GM21737 (cell line): ENCODE data around the gene PALLD.

ENCODE experiments used
- ATAC-seq: cut with Tn5 transposase; IDR thresholded peaks from one replicate; pipeline ENCODE4 v1.9.1; 2021; ENCODE audit warnings: mild to moderate bottlenecking, moderate library complexity; ENCODE audit not compliant: unreplicated experiment

The PALLD gene

DNA sequence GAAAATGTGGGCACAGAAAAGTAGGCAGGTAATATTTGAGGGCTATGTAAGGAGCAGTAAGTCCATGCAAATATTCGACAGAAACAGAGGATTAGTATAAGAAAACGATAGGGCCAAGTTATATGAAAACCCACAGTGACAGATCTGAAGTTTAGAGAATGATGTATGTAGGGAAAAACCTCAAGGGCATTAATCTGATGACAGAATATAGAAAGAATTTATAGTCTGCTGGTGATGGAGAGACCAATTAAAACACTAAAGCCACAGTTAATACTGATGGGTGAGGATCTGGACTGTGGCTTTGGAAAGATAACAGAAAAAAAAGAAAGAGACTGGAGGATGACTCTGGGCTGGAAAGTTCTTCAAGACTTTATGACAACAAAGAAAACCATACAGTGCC is 169.7 kb downstream of the PALLD start:
- no peak for ATAC-seq

DNA sequence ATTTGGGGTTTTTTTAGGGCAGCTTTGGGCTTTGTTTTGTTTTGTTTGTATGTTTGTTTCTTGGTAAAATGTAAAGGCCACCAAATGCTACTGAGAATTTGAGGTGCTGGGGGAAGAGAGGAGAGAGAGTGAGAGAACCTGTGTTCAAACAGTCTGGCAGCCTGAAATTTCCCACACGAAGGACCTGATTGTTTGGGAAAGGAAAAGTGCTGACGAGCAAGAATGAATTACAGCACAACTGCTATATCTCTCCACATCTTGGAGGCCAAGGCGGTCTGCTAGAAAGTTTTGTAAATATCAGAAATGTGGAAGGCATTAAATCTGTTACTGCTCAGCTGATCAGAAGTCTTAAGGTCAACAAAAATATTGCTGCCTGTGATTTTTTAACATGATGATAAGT is 170.5 kb downstream of the PALLD start:
- no peak for ATAC-seq

DNA sequence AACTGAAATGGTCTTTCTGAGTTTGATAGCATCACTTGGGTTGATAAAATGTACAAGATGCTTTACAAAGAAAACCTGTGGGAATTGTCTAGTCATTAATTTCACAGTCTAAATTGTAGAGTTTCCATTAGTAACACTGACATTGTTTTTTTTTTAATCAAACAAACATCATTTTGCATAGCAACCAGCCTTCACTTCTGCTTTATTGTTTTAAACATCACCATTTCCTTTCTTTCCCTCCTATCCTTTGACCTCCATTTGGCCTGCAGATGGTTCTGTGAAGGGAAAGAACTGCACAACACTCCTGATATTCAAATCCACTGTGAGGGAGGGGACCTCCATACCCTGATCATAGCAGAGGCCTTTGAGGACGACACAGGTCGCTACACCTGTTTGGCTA is 171.1 kb downstream of the PALLD start:
- ATAC-seq: no peak

DNA sequence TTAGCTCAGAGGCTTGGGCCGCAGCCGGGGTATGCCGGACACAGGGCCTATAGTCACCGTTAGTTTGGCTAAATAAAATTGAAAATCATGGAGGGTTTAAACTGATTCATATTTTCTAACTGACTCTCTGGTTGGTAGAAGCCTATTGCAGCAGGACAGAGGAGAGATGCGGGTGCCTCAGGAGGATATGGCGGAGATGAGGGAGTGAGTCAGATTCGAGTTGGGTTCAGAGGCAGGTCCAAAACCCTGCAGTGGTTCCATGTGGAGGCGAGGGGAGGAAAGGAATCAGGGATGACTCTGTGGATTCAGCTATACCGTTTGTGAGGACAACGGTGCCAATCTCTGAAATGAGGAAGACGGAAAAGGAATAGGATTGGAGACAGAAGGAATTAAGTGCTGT is 176.6 kb downstream of the PALLD start:
- ATAC-seq: no peak

DNA sequence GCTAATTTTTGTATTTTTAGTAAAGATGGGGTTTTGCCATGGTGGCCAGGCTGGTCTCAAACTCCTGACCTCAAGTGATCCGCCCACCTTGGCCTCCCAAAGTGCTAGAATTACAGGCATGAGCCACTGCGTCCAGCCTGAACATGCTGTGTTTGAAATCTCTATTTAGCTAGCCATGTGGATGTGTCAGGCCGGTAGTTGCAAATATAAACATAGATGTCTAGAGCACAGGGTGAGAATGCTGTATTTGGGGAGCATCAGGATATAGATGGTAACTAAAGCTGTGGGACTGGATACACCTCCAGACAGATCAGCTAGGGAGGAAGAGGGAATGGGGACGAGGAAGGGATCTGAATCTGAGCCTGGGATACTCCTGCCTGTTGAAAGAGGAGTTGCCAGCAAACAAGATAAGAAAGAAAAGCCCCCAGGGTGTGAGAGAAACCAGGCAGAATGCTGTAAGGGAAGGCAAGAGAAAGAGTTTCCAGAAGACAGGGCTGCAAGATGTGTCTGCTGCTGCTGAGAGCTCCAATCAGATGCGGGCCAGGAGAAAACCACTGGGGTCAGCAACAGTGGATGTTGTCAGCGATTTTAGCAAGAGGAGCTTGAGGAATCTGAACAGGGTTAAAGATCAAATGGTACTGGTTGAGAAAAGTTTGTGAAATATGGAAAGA is 177.4 kb downstream of the PALLD start:
- ATAC-seq: no peak

DNA sequence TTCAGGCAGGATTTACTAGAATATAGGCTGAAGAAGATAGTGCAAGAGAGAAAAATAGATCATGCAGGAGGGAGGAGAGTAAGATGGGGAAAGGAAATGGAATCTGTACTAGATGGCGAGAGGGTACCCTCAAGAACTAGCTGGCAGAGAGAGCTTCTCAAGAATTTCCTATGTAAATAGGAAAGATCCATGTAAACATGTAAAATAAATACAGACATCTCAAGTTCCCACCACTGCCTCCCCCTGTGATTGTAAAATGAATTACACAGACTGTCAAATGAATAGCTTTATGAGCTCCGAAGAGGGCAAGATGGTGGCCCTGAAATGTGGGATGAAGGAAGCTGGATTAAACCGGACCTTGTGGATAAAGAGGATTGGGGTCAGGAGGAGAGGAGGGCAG is 178.0 kb downstream of the PALLD start:
- no peak for ATAC-seq

DNA sequence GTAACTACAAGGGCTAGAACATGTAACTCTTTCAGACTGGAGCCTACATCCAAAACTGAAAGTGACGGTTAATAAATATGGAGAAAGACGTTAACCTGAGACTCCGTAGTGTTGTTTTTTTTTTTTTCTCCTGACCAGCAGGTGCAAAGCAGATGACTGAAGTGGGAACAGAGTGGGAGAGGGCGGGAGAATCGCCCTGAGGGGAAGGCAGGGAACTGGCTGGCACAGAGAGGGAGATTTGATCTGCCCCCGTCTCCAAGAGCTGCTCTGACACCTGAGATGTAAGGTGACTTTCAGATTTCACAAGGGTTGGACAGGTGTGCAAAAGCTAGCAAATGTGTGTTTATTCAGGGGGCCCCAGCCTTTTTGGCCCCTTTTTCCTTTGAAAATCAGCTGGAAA is 180.2 kb downstream of the PALLD start:
- ATAC-seq: no peak

DNA sequence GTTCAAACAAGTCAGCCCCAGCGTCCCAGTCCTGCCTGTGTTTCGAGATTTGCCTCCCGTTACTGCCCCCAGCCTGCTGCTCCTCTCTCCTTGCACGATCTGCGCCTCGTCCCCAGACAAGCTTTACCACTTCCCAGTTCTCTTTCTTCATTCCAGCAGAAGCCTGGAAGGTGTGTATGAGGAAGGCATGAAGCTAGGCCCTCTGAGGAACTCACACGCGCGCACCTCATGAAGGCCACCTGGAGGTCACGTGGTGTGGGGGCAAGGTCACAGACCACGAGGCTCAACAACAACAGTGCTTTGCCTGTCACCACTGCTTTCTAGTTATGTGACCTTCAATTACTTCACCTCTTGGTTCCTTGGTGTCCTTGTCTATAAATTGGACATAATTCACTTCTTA is 181.0 kb downstream of the PALLD start:
- no peak for ATAC-seq

DNA sequence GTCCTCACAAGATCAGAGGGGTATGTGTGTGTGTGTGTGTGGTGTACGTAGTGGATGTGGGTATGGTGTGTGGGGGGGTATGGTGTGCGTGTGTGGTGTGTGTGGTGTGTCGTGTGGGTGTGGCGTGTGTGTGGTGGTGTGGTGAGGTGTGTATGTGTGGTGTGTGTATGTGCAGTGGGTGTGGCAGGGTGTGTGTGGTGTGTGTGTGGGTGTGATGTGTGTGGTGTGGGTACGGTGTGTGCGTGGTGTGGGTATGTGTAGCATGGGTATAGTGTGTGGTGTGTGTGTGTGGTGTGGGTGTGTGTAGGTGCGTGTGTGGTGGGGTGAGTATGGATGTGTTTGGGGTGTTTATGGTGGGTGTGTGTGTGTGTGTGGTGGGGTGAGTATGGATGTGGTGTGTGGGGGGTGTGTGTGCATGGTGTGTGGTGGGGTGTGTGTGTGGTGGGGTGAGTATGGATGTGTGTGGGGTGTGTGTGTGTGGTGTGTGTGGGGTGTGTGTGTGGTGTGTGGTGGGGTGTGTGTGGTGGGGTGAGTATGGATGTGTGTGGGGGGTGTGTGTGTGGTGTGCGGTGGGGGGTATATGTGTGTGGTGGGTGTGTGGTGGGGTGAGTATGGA is 182.0 kb downstream of the PALLD start:
- ATAC-seq: no peak

DNA sequence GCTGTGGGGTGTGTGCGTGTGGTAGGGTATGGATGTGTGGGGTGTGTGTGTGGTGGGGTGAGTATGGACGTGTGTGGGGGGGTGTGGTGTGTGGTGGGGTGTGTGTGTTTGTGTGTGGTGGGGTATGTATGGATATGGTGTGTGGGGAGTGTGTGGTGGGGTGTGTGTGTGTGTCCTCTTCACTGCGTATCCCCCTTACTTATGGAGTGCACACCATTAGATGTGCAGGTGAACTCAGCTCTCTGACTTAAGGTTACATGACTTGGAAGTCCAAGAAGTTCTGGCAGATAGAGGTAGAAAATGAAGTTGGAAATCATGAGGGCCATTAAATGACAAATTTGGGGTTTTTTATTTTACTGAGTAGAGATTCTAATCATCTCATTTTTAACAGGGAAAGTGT is 182.5 kb downstream of the PALLD start:
- ATAC-seq: no peak

DNA sequence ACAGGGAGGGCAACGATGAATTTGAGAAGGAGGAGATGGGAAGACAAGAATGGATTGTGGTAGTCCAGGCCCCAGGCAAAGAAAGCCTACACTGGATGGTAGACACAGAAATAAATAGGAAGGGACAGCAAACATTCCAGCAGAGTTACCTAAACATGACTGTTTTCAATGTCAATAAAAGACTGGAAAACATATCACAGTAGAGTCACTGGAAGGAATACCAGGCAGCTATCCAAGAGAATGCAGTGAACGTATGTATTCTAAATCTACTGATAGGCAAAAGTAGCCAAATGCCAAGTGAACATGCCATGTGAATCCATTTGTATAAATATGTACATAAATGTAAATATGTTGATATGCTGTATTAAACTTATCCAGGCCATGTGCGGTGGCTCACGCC is 183.0 kb downstream of the PALLD start:
- no peak for ATAC-seq

DNA sequence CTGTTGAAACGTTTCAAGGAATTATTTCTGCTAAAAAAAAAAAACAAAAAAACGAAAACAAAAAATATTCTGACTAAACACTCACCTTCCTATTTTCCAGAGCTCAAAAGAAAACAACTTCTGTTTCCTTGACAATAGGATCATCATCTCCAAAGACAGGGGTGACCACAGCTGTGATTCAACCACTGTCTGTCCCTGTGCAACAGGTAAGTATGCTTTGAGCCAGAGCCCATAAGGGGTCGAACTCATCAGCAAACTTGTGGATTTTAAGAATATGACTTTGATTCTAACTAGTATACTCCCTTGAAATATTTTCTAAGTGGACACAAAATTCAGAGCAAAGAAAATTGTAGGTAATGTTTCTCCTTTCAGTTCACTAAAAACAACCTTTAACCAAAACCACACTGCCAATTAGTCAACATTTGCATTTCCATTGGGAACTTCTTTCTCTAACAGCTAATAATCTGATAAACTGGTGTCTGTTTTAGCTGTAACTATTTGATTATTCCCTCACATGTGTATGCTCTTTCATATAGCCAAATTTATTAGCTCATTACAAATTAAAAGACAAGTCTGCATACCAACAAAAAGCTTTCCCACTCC is 186.1 kb downstream of the PALLD start:
- ATAC-seq: no peak

DNA sequence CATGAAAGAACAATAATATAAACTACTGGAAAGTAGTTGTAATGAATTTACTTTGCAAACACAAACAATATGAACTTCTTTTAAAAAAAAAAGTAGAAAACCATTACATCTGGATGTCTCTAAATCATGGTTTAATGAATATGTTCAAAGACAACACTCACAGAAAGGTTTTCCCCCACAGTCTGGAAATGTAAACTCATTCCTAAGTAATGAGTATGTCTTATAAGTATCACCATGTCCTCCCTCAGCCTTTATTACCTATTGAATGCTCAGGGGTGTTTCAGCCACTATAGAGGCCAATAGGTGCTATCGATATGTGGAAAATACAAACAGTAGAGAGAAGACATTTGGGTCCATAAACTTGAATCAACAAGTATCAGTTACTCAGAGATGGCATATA is 186.7 kb downstream of the PALLD start:
- no peak for ATAC-seq

DNA sequence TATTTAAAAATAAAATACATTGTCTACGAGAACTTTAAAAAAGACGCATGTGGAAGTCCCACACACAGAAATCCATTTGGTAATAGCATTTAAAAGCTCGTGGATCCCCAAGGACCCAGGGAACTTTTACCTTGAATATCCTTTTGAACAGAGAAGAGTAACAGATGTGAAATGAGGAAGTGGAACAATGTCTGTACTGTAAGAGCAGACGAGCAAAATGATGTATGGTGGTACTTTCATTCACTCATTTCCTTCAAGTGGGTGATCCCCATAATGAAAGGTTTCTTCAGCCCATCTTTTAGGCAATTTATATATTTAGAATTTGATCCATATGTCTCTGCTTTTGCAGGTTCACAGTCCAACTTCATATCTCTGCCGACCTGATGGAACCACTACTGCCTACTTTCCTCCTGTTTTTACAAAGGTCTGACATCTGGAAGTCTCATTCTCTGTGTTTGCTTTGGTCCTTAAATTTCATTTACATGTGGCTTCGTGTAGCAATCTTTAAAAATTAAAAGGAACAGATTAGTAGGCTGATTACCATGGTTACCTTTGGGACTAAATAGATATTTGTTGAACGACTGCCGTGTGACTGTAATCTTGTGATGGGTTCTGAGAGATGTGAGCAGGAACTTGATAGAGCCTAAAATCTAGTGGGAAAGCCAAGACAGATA is 188.4 kb downstream of the PALLD start:
- ATAC-seq: peak; percentile 87

DNA sequence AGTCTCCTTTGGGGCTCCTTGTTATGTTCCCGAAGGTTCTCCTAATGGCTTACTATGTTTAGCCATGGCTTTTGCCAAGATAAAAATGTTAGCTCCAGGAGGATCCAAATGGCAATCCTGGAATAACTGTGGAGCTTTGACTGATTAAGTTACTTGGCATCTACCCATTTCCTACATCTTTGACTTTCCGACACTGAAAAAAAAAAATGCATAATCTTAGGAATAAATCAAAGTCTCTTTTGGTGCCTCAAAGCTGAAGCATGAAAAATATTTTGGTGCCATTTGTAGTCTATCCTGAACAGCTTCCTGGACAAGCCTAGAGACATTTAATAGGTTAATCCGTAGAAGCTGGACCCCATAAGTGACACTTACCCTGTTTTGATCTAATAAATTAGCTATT is 191.7 kb downstream of the PALLD start:
- ATAC-seq: no peak

DNA sequence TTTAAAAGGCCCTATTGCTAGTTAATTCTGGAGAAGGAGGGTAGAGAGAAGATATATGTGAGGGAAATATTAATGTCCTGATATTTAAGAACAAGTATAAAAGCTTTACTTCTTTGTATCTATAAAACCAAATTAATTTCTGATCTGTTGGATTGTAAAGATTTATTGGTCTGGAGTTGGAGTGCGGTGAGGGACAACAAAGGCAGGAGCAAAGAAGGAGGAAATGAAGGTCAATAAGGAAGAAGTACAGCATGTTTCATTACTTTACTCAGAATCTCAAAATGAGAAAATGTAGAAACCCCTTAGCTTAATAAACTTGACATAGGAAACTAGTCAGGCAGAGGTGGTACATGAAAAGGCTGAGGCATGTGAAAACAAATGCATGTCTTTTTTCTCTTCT is 192.9 kb downstream of the PALLD start:
- no peak for ATAC-seq

DNA sequence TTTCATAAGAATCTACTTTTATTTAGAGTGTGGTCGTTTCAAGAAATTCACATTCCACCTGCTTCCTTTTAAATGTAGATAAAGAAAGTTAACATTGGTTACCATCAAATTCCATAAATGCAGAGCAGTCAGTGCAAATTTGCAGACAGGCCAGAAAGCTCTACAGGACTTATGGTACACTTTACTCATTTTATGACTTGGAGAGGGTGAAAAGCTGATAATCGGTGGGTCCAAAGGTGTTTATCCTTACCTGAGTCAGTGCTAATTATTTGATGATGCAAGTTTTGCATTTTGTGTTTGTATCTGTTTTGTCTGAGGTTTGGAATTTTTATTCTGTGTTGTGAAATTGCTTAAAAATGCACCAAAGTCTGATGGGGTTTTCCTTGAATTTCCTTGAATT is 193.3 kb downstream of the PALLD start:
- no peak for ATAC-seq

DNA sequence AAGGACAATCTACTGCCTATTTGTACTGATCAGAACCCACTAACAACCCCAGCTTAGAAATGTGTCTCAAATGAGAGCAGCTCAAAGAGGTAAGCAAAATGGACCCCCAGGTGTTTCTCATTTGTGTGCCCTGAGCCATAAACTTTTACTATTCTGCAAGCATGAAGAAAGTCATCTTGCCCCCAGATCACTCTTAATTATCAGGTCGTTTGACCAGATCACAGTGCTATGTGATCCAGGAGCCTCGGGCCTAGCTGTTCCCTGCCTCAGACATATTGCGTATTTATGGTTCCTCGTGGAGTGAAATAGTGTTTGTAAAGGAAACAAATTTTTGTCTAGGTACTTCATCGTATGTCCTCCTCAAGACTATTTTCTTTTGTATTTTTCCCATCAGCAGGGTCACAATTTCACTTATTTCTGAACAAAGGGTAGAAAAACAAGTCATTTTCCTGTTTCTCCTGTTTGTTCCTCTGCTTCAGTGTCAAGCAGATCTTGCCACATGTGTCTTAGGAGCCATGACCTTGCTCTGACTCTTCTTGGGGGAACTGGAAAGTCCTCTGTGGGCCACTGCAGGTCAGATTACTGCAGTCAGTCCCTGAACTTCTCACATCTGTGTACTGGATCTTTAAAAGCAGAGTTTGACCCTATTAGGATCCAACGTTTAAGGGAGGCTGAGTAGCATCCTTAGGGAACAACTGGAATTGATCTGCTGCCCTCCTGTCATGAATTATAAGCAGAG is 194.9 kb downstream of the PALLD start:
- no peak for ATAC-seq

DNA sequence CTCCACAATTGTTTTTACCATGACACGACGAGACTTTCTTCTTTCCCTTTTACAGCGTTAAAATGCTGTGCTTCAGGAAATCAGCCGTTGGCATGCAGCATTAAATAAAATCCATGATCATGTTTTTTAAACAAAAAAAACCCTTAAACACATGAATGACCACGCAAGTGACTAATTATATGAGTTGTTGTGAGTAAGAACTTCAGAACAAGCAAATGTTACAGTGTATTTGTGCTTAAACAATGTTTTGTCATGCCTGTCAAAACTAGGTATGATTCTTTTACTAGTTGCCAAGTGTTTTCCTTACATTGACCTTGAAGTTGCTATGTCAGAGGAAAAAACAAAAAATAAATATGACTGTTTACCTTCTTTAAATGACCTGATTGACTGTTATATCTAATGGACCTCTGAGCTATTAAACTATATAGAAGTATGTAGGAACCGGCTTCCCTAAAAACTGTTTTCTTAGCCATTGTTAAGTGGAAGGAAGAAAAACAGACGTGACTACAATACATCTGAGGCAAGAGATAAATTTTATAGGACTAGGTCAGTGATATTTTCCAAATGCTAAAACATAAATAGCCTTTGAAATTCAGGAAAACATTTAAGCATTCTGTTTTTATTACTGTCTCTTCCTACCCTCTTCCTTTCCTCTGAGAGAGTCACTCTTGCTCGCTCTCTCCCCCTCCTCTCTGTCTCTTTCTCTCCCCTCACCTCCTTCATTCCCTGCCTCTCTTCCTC is 197.1 kb downstream of the PALLD start:
- no peak for ATAC-seq

DNA sequence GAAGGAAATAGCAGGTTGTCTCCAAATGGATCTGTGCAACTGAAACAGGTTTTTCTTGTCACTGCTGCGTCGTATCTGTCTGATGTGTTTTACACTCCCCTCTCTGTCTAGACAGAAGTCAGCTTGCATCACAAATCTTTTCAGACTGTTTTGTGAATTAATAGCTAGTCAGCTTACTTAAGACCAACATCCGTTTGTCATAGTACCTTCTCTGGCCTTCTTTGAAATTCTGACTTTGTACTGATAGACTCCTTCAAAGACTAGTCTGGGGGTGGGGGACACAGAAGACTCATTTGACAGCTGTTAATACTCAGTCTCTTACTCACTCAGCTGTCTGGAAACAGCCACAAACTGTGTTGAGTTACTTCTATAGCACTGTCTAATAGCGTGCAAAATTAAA is 197.8 kb downstream of the PALLD start:
- ATAC-seq: no peak

DNA sequence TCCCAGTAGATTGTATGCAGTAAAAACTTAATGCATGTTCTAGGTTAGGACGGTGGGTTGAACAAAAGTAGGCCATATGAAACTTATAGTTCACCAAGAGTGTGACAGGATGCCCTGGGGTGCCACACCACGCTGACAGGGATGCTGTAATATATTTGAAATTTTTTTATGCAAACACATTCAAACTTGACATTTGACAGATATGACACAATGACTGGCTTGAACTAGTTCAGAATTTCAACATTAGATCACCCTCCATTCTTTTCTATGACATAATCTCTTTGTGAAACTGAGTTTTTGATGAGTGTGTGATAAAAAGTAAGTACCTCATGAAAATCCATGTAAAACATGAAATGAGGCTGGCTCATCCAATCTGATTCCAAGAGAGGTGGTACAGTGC is 198.4 kb downstream of the PALLD start:
- ATAC-seq: no peak
